Lower leg skin (tissue), 4 donors: ENCODE results near the gene KITLG. TPM values are rescaled to one million over a fixed set of nuclear protein-coding genes. Genes with fewer than 3 reads are reported as not detected.
"Not testable (repeated sequence)": the region's sequence is repeated elsewhere in the genome, so short reads cannot be mapped to it uniquely, and the experiment has no call there.

Source experiments
- DNase-seq, 2 donors: peaks; one replicate each; pipeline ENCODE4 v3.0.0-alpha.2; 2019; ENCODE audit warnings: low spot score in 2 of 2
- H3K4me3 ChIP-seq: fragments of 200-600 bp; sonication (generic); 2 replicates; pipeline ENCODE4 v1.5.1; 2017; ENCODE audit warnings: mild to moderate bottlenecking, low read depth; ENCODE audit not compliant: poor library complexity, severe bottlenecking
- CTCF ChIP-seq, 3 donors: fragments of 450-650 bp; IDR thresholded peaks; one replicate each; pipeline ENCODE4 v1.5.1; 2016; ENCODE audit warnings: antibody characterized with exemption in 3 of 3, mild to moderate bottlenecking in 3 of 3, moderate library complexity in 2 of 3
- POLR2A ChIP-seq, 2 donors: fragments of 450-650 bp; IDR thresholded peaks; one replicate each; pipeline ENCODE4 v1.6.1; 2016 to 2017; ENCODE audit warnings: antibody characterized with exemption in 2 of 2, mild to moderate bottlenecking in 1 of 2, moderate library complexity in 1 of 2
- whole genome bisulfite sequencing, 2 donors: methylation state at CpG; one replicate each; pipeline ENCODE4 v1.1.5; 2018; 5-methylcytosine and 5-hydroxymethylcytosine counted together
- intact Hi-C: fragments of 100-400 bp; cut with DNase I; formaldehyde crosslinking; loops from one replicate; pipeline ENCODE4 v1.15.0; 2023; ENCODE audit warnings: low total_unique reads
- total RNA-seq, 4 donors: library from RNA; depleted of rRNA; stranded (reverse); fragments of >200 nt; gene quantifications; one replicate each; pipeline ENCODE4 v1.1.0, GENCODE V29; 2016

KITLG gene
- total RNA-seq, 4 donors from 2014 or later: 5.5 to 12.0 (median 7.6) TPM

DNA sequence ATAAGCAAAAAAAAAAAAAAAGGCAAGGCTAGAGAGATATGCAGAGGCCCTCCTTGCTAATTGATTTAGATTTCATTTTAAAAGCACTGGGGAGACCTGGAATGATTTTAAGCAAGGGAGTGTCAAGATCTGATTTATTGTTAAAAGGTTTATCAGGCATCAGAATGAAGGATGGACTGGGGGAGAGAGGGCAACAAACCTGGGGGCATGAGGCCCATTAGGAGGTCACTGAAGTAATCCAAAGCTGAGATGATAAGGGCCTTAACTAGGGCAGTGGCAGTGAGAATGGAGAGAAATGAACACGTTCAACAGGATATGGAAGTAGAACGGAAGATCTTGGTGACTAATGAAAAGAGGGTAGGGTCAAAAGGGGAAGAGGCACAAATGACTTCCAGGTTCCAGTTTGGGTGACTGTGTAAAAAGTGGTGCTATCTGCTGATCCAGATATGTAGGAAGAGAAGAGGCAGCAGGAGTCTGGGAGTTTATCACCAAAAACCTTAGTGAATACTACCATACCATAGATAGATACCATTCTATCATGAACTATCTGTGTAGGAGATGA is 24.0 kb downstream of the KITLG start:
- TF ChIP-seq POLR2A (IDR thresholded peaks at IDR 0.05) (no peak), CTCF (IDR thresholded peaks at IDR 0.05) (no peak)
- H3K4me3 ChIP-seq: no peak overlapping the region
- DNase-seq: no peak
- WGBS, 2 donors: 31 to 59% methylated on average over 2 of the region's 2 CpGs
- intact Hi-C loops: no loop called here

GRCh38 chr12:88553941-88554658 is 26.2 kb downstream of the KITLG start:
- intact Hi-C loops: no loop called here
- TF ChIP-seq POLR2A (IDR thresholded peaks at IDR 0.05) (no peak), CTCF (IDR thresholded peaks at IDR 0.05) (no peak)
- H3K4me3 ChIP-seq: no peak overlapping the region
- 13 to 16% methylated on average over 3 of the region's 3 CpGs for WGBS, 2 donors
- DNase-seq: peak in 1 of 2 donors; percentile 59

DNA sequence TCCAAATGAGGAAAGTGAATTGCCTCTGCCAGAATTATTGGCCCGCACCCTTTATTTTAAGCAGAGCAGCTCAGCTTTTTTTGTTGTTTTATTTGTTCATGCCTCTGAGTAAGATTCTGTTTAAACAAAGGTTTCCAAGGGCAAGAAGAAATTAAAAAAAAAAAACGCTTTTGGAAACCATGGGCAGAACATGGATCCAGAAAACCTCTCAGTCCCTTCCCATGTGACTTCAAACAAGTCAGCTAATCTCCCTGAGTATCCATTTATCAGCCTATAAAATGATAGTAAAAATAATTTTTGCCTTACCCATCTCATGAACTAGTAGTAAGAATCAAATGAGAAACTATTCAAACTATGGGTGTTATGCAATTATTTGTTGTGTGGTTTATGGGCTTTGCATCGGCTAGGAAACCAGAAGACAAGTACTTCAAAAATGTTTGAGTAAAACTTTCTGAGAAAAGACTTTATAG is 27.6 kb downstream of the KITLG start:
- intact Hi-C loops: no loop called here
- no peak for TF ChIP-seq POLR2A (IDR thresholded peaks at IDR 0.05)
- TF ChIP-seq CTCF (IDR thresholded peaks at IDR 0.05): no peak
- no peak overlapping the region for H3K4me3 ChIP-seq
- WGBS, 2 donors: 26 to 36% methylated on average over 3 of the region's 3 CpGs
- DNase-seq: no peak

- intact Hi-C loops: no loop called here
- whole genome bisulfite sequencing, 2 donors: 0 to 35% methylated on average over 1 of the region's 1 CpG
- H3K4me3 ChIP-seq: no peak overlapping the region
- DNase-seq: no peak
- TF ChIP-seq CTCF (IDR thresholded peaks at IDR 0.05) (no peak), POLR2A (IDR thresholded peaks at IDR 0.05) (no peak)
Observed at GRCh38 chr12:88549929-88550328, 30.3 kb downstream of the KITLG start.

GRCh38 chr12:88547949-88548348 is 32.3 kb downstream of the KITLG start:
- DNase-seq, H3K4me3 ChIP-seq, intact Hi-C loops: not testable (repeated sequence)
- WGBS, 2 donors: 91 to 95% methylated on average over 7 of the region's 7 CpGs

DNA sequence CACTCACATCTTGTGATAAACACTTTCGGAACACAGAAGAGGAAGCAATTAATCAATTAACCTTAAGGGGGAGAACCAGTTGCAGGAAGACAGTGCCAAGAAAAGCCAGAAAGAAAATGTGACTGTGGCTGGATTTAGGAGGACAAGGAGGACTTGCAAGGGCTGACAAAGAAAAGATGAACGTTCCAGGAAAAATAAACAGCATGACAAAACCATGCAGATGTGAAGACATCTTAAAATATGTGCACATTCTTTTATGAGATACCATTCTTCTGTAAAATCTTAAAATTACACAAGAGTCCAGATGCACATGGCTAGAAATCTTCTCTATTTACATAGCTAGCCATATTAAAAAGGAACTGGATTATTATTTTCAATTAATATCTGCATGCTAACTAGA is 33.4 kb downstream of the KITLG start:
- WGBS, 2 donors: 15 to 26% methylated on average over 2 of the region's 2 CpGs
- TF ChIP-seq CTCF (IDR thresholded peaks at IDR 0.05) (no peak), POLR2A (IDR thresholded peaks at IDR 0.05) (no peak)
- H3K4me3 ChIP-seq: no peak overlapping the region
- intact Hi-C loops: no loop called here
- DNase-seq: no peak
